Liver (tissue), 9 donors: ENCODE data around the gene CPLX3. TPM values are rescaled to one million over a fixed set of nuclear protein-coding genes. Genes with fewer than 3 reads are reported as not detected.

Source experiments
- DNase-seq: peaks from one replicate; pipeline ENCODE4 v3.0.0-alpha.2; 2017; ENCODE audit warnings: low spot score
- H3K27ac ChIP-seq, 2 donors: one replicate each; pipeline ENCODE4 v1.7.0; 2013; ENCODE audit warnings: inconsistent platforms in 2 of 2, low read length in 2 of 2, control low read depth in 1 of 2, low read depth in 1 of 2, mild to moderate bottlenecking in 1 of 2
- H3K27me3 ChIP-seq, 4 donors: one replicate each; pipeline versions ENCODE4 v1.6.1 to v1.7.0; 2013; ENCODE audit warnings: low read length in 3 of 4, inconsistent platforms in 1 of 4, mild to moderate bottlenecking in 1 of 4, moderate library complexity in 1 of 4; ENCODE audit not compliant: control insufficient read depth in 4 of 4, insufficient read depth in 4 of 4
- H3K36me3 ChIP-seq, 4 donors: one replicate each; pipeline versions ENCODE4 v1.6.1 to v1.7.0; 2013; ENCODE audit warnings: low read length in 3 of 4, mild to moderate bottlenecking in 3 of 4, low read depth in 1 of 4, moderate library complexity in 1 of 4; ENCODE audit not compliant: control insufficient read depth in 4 of 4, insufficient read depth in 3 of 4
- H3K4me1 ChIP-seq, 4 donors: one replicate each; pipeline versions ENCODE4 v1.6.1 to v1.7.0; 2013; ENCODE audit warnings: low read length in 3 of 4, mild to moderate bottlenecking in 3 of 4, moderate library complexity in 1 of 4; ENCODE audit not compliant: control insufficient read depth in 4 of 4, insufficient read depth in 4 of 4
- H3K4me3 ChIP-seq, 3 donors: one replicate each; pipeline versions ENCODE4 v1.6.1 to v1.7.0; 2013; ENCODE audit warnings: low read length in 3 of 3, control low read depth in 1 of 3, low read depth in 1 of 3, mild to moderate bottlenecking in 1 of 3
- H3K9ac ChIP-seq, 2 donors: one replicate each; pipeline ENCODE4 v1.7.0; 2013; ENCODE audit warnings: low read length in 2 of 2, mild to moderate bottlenecking in 2 of 2, moderate library complexity in 2 of 2, control low read depth in 1 of 2, low read depth in 1 of 2
- H3K9me3 ChIP-seq, 4 donors: one replicate each; pipeline versions ENCODE4 v1.6.1 to v1.7.0; 2013; ENCODE audit warnings: low read length in 3 of 4; ENCODE audit not compliant: control insufficient read depth in 4 of 4
- CTCF ChIP-seq: fragments of 150-350 bp; IDR thresholded peaks from 2 replicates; pipeline ENCODE4 v1.5.1; 2017; ENCODE audit warnings: improper control_type of control experiment, low read depth, low read length; ENCODE audit not compliant: missing input control
- EGR1 ChIP-seq, 2 donors: IDR thresholded peaks; 2 replicates each; pipeline ENCODE4 v1.6.1; 2016 to 2018; ENCODE audit warnings: antibody characterized with exemption in 2 of 2, low read depth in 2 of 2
- FOXA1 ChIP-seq: IDR thresholded peaks from 2 replicates; pipeline ENCODE4 v1.6.1; 2016; ENCODE audit warnings: antibody characterized with exemption
- FOXA2 ChIP-seq: IDR thresholded peaks from 2 replicates; pipeline ENCODE4 v1.6.1; 2016; ENCODE audit warnings: antibody characterized with exemption
- GABPA ChIP-seq, 2 donors: IDR thresholded peaks in 1 of 2; conservative IDR thresholded peaks in 1 of 2; 2 replicates each; pipeline ENCODE4 v1.6.1; 2016; ENCODE audit warnings: antibody characterized with exemption in 2 of 2, mild to moderate bottlenecking in 1 of 2, moderate library complexity in 1 of 2
- HNF4A ChIP-seq, 2 donors: conservative IDR thresholded peaks; 2 replicates each; pipeline ENCODE4 v1.6.1; 2016; ENCODE audit warnings: antibody characterized with exemption in 2 of 2, mild to moderate bottlenecking in 2 of 2
- HNF4G ChIP-seq: IDR thresholded peaks from 2 replicates; pipeline ENCODE4 v1.6.1; 2016; ENCODE audit warnings: antibody characterized with exemption
- JUND ChIP-seq, 2 donors: IDR thresholded peaks; 2 replicates each; pipeline ENCODE4 v1.6.1; 2016; ENCODE audit warnings: antibody characterized with exemption in 2 of 2
- MAX ChIP-seq: IDR thresholded peaks from 2 replicates; pipeline ENCODE4 v1.6.1; 2016; ENCODE audit warnings: antibody characterized with exemption
- NR2F2 ChIP-seq: IDR thresholded peaks from 2 replicates; pipeline ENCODE4 v1.6.1; 2016; ENCODE audit warnings: antibody characterized with exemption
- RAD21 ChIP-seq, 2 donors: IDR thresholded peaks; 2 replicates each; pipeline ENCODE4 v1.6.1; 2016; ENCODE audit warnings: antibody characterized with exemption in 2 of 2, mild to moderate bottlenecking in 2 of 2
- REST ChIP-seq: IDR thresholded peaks from 2 replicates; pipeline ENCODE4 v1.6.1; 2016; ENCODE audit warnings: antibody characterized with exemption, mild to moderate bottlenecking
- RXRA ChIP-seq, 2 donors: IDR thresholded peaks; 2 replicates each; pipeline ENCODE4 v1.6.1; 2017 to 2018; ENCODE audit warnings: antibody characterized with exemption in 2 of 2, mild to moderate bottlenecking in 1 of 2
- TAF1 ChIP-seq: conservative IDR thresholded peaks from 2 replicates; pipeline ENCODE4 v1.6.1; 2016; ENCODE audit warnings: antibody characterized with exemption, mild to moderate bottlenecking
- whole genome bisulfite sequencing: extraction: QIAGEN DNeasy Blood & Tissue Kit; methylation state at CpG from one replicate; pipeline ENCODE4 v1.1.7; 2013; 5-methylcytosine and 5-hydroxymethylcytosine counted together
- polyA plus RNA-seq, 2 donors: library from polyadenylated mRNA; stranded (reverse) in 1 of 2; unstranded in 1 of 2; fragments of 200-250 nt in 1 of 2; fragments of >200 nt in 1 of 2; fragmentation: Nextera tagmentation in 1 of 2; extraction: Ambion mirVana in 1 of 2; gene quantifications; one replicate each; pipeline versions ENCODE4 v1.2.1 to v1.2.3, GENCODE V29; 2013 to 2015
- total RNA-seq, 2 donors: library from RNA; depleted of rRNA; stranded (reverse); fragments of >200 nt; gene quantifications; one replicate each; pipeline ENCODE4 v1.2.3, GENCODE V29; 2014
- donor health status: healthy.
- donor health status: healthy.
- donor health status: healthy.
- donor health status: healthy.
- donor health status: healthy.

CPLX3 gene
- total and polyA plus RNA-seq, 4 donors = not detected

GRCh38 chr15:74827614-74828013, 1.2 kb downstream of the CPLX3 start:
- no peak overlapping the region for H3K9ac ChIP-seq
- DNase-seq = no peak
- WGBS = 50% methylated on average over 5 of the region's 5 CpGs
- no peak overlapping the region for H3K4me3 ChIP-seq
- H3K9me3 ChIP-seq = no peaks in the 10 kb centered on the region
- H3K4me1 ChIP-seq = peaks cover 0 to 1% (median 0%) of the 10 kb centered on the region in 4 donors
- H3K27me3 ChIP-seq = peaks cover 0 to 3% (median 1%) of the 10 kb centered on the region in 4 donors
- no peak overlapping the region for H3K27ac ChIP-seq
- no peak for TF ChIP-seq FOXA2
- no peak for TF ChIP-seq CTCF
- TF ChIP-seq EGR1 (IDR thresholded peaks at IDR 0.05; ENCODE audit: low read depth in 2 of 2) = no peak
- TF ChIP-seq REST = no peak
- no peak for TF ChIP-seq JUND (IDR thresholded peaks at IDR 0.05)
- no peak for TF ChIP-seq HNF4G
- TF ChIP-seq MAX = no peak
- TF ChIP-seq RAD21 (IDR thresholded peaks at IDR 0.05) = no peak
- no peaks in the 10 kb centered on the region for H3K36me3 ChIP-seq

- TF ChIP-seq NR2F2 (no peak), CTCF (no peak), FOXA1 (no peak), GABPA (IDR thresholded peaks at IDR 0.05 in 1 of 2, conservative IDR thresholded peaks at IDR 0.05 in 1 of 2) (no peak), EGR1 (IDR thresholded peaks at IDR 0.05; ENCODE audit: low read depth in 2 of 2) (no peak), HNF4A (conservative IDR thresholded peaks at IDR 0.05) (no peak), TAF1 (no peak), FOXA2 (no peak), RXRA (IDR thresholded peaks at IDR 0.05) (no peak), RAD21 (IDR thresholded peaks at IDR 0.05) (no peak), MAX (no peak), REST (no peak), HNF4G (no peak)
- Histone ChIP-seq H3K4me3 (no peak overlapping the region), H3K36me3 (no peaks in the 10 kb centered on the region), H3K4me1 (peaks cover 0 to 1% (median 0%) of the 10 kb centered on the region in 4 donors), H3K27ac (no peak overlapping the region), H3K9ac (no peak overlapping the region), H3K9me3 (no peaks in the 10 kb centered on the region), H3K27me3 (peaks cover 0 to 3% (median 1%) of the 10 kb centered on the region in 4 donors)
- WGBS = 78% methylated on average over 6 of the region's 6 CpGs
- no peak for DNase-seq
Observed at GRCh38 chr15:74828835-74829234, 2.4 kb downstream of the CPLX3 start.
